Right lobe of liver (tissue), 4 donors: ENCODE data around the gene PIGL.

Source experiments
- POLR2A ChIP-seq: fragments of 450-650 bp; IDR thresholded peaks from one replicate; pipeline ENCODE4 v1.6.1; 2017; ENCODE audit warnings: antibody characterized with exemption, mild to moderate bottlenecking
- TF ChIP-seq, protein P1 (sequence below), 4 donors: fragments of 200-600 bp in 3 of 4; fragments of 450-650 bp in 1 of 4; IDR thresholded peaks; one replicate each; pipeline versions ENCODE4 v1.5.1 to v1.8.0; 2016 to 2022; ENCODE audit warnings: antibody characterized with exemption in 4 of 4, mild to moderate bottlenecking in 2 of 4
- donor health status: DM: no; HTN: no; CAD: no.
- donor health status: DM: no; HTN: no; CAD: no.
- donor health status: DM: no; HTN: yes; CAD: no.

DNA sequence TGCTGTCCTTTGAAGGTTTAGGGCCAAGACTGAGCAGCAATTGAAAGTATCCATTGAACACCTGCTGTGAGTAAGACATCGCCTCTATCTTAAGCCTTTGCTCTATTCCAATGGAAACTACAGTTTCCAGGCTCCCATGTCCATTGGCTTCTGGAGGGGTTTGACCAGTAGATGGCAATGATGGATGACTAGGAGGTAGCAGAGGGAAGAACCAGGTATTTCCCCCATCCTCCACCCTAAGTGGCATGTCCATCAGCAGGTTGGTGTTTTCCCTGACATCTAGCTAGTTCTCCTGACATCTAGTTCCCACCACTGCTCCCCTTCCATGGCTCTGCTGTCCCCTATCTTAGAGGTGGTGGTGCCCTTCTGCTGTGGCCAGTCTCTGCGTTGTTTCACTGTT lies 77.5 kb downstream of the PIGL start:
- TF ChIP-seq, protein P1, sequence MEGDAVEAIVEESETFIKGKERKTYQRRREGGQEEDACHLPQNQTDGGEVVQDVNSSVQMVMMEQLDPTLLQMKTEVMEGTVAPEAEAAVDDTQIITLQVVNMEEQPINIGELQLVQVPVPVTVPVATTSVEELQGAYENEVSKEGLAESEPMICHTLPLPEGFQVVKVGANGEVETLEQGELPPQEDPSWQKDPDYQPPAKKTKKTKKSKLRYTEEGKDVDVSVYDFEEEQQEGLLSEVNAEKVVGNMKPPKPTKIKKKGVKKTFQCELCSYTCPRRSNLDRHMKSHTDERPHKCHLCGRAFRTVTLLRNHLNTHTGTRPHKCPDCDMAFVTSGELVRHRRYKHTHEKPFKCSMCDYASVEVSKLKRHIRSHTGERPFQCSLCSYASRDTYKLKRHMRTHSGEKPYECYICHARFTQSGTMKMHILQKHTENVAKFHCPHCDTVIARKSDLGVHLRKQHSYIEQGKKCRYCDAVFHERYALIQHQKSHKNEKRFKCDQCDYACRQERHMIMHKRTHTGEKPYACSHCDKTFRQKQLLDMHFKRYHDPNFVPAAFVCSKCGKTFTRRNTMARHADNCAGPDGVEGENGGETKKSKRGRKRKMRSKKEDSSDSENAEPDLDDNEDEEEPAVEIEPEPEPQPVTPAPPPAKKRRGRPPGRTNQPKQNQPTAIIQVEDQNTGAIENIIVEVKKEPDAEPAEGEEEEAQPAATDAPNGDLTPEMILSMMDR (IDR thresholded peaks at IDR 0.05), result peak in 2 of 4 donors; percentile 13 to 45
- TF ChIP-seq POLR2A, result no peak
